ENCODE results near the gene ZNF839. TPM values are rescaled to one million over a fixed set of nuclear protein-coding genes. Genes with fewer than 3 reads are reported as not detected.
A peak's percentile ranks its signal among the peaks of the same experiment; 100 is the strongest.

Gene ZNF839
- total and polyA plus RNA-seq, 2 of the 4 experiments (the other 2 are of a cell fraction) = 5.7 to 10.7 TPM

DNA sequence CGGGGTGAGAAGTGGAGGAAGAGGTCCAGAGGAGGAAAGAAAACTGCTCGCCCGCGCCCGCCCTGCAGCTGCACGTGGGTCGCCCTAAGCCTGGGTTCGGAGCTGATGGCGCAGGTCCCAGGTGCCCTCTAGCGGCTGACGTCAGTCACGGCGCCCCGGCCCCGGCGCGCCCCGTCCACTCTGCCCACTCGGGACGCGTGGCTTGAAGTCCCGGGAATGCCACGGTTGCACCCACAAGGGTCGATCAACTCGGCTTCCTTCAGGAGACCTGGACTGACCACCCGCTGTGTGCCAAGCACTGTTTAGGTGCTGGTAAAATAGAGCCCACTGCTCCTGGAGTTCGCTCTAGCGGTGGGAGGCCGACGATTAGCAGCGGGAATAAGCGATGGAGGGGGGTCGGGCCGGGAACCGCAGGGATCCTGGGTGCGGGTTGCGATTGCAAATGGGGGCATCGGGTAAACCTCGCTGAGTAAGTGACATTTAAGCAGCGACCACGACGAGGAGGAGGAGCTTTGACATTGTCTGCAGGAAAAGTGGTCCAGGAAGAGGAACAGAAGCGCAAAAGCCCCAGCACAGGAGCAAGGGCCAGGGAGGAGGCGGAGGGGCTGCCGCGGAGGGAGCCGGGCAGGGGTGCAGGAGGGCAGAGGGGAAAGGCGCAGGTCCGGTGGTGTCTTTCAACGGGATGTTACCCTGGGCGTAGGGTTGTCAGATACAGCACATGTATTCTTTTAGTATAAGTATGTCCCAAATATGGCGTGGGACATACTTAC, 5.1 kb upstream of the ZNF839 start (continued):
- TF ChIP-seq USF2 (IDR thresholded peaks at IDR 0.05; ENCODE audit: low read depth, low read length) = peak; percentile 85
- TF ChIP-seq RAD21 (IDR thresholded peaks at IDR 0.05; ENCODE audit: low read length) = peak; percentile 96

DNA sequence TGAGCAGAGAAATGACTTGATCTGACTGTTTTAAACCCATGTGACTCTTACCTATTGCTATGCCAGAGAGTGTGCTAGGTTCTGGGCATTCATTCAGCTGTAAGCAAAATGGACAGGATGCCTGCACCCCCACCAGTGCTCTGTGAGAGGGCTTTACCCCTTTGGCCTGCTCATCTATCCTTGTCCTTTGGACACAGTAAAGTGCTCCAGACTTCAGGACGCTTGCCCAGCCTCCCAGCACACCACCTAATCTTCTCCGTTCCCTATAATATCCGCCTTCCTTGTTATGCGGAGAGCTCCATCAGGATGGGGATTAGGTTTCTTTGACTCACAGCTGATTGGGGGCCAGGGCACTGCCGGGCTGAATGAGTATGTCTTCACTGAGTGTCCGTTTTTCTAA, 4.4 kb upstream of the ZNF839 start:
- in situ Hi-C loops (cut with MboI; ENCODE audit: low sequenced_read_pairs) (loop anchor here (10.0 to 25.0 kb wide), 4 partner anchors 170 to 553 kb away; partner anchors contain the start of genes DYNC1H1, HSP90AA1 and PPP2R5C), dilution Hi-C loops (cut with HindIII; ENCODE audit: low sequenced_read_pairs, unreplicated experiment) (no loop called here), intact Hi-C loops (cut with micrococcal nuclease) (loop anchor here (2.0 kb wide), 1 partner anchor 176 kb away; the partner anchor contains the start of gene WDR20)
- Histone ChIP-seq H3K14ac (replicated peaks; ENCODE audit: low read depth, low read length) (no peak overlapping the region), H4K8ac (ENCODE audit: low read depth in 2 of 2, low read length in 2 of 2) (peak overlapping the region in 1 of 2 experiments; percentile 88; a peak in 3 of 4 replicates), H4K91ac (ENCODE audit: insufficient read depth, low read depth, low read length) (peak overlapping the region; percentile 6; the same call in 1 of the 2 replicates), H3K27me3 (ENCODE audit: control insufficient read depth, insufficient read depth, low read length) (no peaks in the 10 kb centered on the region), H3K4ac (ENCODE audit: low read depth, low read length) (peak overlapping the region; percentile 1), H3K79me1 (ENCODE audit: low read depth in 1 of 2, low read length in 2 of 2) (peaks cover 2 to 14% of the 10 kb centered on the region in 2 experiments; a peak in 3 of 4 replicates), H3K23ac (ENCODE audit: low read depth, low read length) (peak overlapping the region; percentile 14), H3K4me1 (ENCODE audit: control insufficient read depth, insufficient read depth, low read length) (peaks cover 11% of the 10 kb centered on the region), H3K4me3 (ENCODE audit: insufficient read depth, low read depth, low read length) (no peak overlapping the region), H3K9me3 (ENCODE audit: control insufficient read depth, insufficient read depth, low read length) (no peaks in the 10 kb centered on the region), H2BK20ac (ENCODE audit: low read depth, low read length) (peak overlapping the region; percentile 2), H2BK120ac (ENCODE audit: low read depth, low read length) (peak overlapping the region; percentile 33; the same call in 1 of the 2 replicates), H2BK15ac (ENCODE audit: low read depth, low read length) (peak overlapping the region; percentile 15; the same call in 1 of the 3 replicates), H3K9ac (ENCODE audit: low read depth, low read length) (no peak overlapping the region), H3K27ac (ENCODE audit: insufficient read depth, low read length) (no peak overlapping the region), H3K56ac (ENCODE audit: extremely low read depth, insufficient read depth, low read length) (no peak overlapping the region), H3K36me3 (ENCODE audit: control insufficient read depth, insufficient read depth, low read length) (no peaks in the 10 kb centered on the region), H3K4me2 (ENCODE audit: low read depth, low read length) (no peak overlapping the region), H2AK9ac (replicated peaks; ENCODE audit: low read depth, low read length, poor library complexity) (no peak overlapping the region), H2AFZ (replicated peaks; ENCODE audit: low read length, poor library complexity) (peak overlapping the region; percentile 65), H2AK5ac (ENCODE audit: low read depth, low read length) (peak overlapping the region; percentile 68; the same call in 1 of the 2 replicates), H2BK5ac (ENCODE audit: low read depth, low read length, poor library complexity, severe bottlenecking) (no peak overlapping the region), H4K20me1 (ENCODE audit: insufficient read depth, low read length) (no peaks in the 10 kb centered on the region), H3K18ac (ENCODE audit: low read depth, low read length) (no peak overlapping the region), H3K9me1 (ENCODE audit: insufficient read depth, low read length) (peaks cover 14% of the 10 kb centered on the region), H4K5ac (ENCODE audit: low read depth, low read length) (peak overlapping the region; percentile 10; the same call in 1 of the 2 replicates)
- no peak for TF ChIP-seq MAFK (IDR thresholded peaks at IDR 0.05; ENCODE audit: low read depth, low read length)
- no peak for TF ChIP-seq USF2 (IDR thresholded peaks at IDR 0.05; ENCODE audit: low read depth, low read length)
- no peak for TF ChIP-seq MAZ (IDR thresholded peaks at IDR 0.05; ENCODE audit: borderline replicate concordance, low read depth, low read length)
- no peak for TF ChIP-seq FOS (IDR thresholded peaks at IDR 0.05; ENCODE audit: low read depth, low read length)
- 70% methylated on average over 2 of the region's 6 CpGs; no CpG with 5 or more reads in 1 of the 2 experiments for WGBS, 2 experiments (ENCODE audit: extremely low coverage in 2 of 2, insufficient read length in 1 of 2)
- ChIA-PET CTCF (no interaction called here), POLR2A (ENCODE audit: unreplicated experiment) (interaction anchor here (0.9 kb wide), 1 partner anchor 10 kb away, joined by 3 read pairs; the partner anchor contains the start of gene MOK)
- BruUV-seq (replicated peaks) = no TSS peak
- DNase-seq (peak; percentile 31), ATAC-seq (ENCODE audit: low read depth) (no peak)

Measured in IMR-90 (cell line).